Glutamatergic neuron (in vitro differentiated cells): ENCODE results near the gene TAGLN3. TPM values are rescaled to one million over a fixed set of nuclear protein-coding genes. Genes with fewer than 3 reads are reported as not detected.

Experiments
- DNase-seq: peaks from one replicate; pipeline ENCODE4 v3.0.0; 2022
- H3K27ac Mint-ChIP-seq: one replicate; pipeline ENCODE4 v1.8.0; 2020; ENCODE audit warnings: mild to moderate bottlenecking, mixed read lengths, inconsistent platforms; ENCODE audit not compliant: unreplicated experiment
- H3K27me3 Mint-ChIP-seq: one replicate; pipeline ENCODE4 v1.8.0; 2020; ENCODE audit warnings: mild to moderate bottlenecking, moderate library complexity, mixed read lengths, inconsistent platforms; ENCODE audit not compliant: unreplicated experiment
- H3K36me3 Mint-ChIP-seq: one replicate; pipeline ENCODE4 v1.8.0; 2020; ENCODE audit warnings: mild to moderate bottlenecking, mixed read lengths, inconsistent platforms; ENCODE audit not compliant: unreplicated experiment
- H3K4me1 Mint-ChIP-seq: one replicate; pipeline ENCODE4 v1.8.0; 2020; ENCODE audit warnings: mild to moderate bottlenecking, low read depth, mixed read lengths, inconsistent platforms; ENCODE audit not compliant: unreplicated experiment
- H3K4me3 Mint-ChIP-seq: one replicate; pipeline ENCODE4 v1.8.0; 2020; ENCODE audit warnings: mild to moderate bottlenecking, mixed read lengths, inconsistent platforms; ENCODE audit not compliant: unreplicated experiment
- H3K9me3 Mint-ChIP-seq: one replicate; pipeline ENCODE4 v1.8.0; 2020; ENCODE audit warnings: mild to moderate bottlenecking, moderate library complexity, mixed read lengths, inconsistent platforms; ENCODE audit not compliant: unreplicated experiment
- total RNA-seq: library from RNA; stranded (reverse); fragmentation: NEBNext Ultra II Directional; extraction: Animal tissue kit (Norgen Biotek cat#: 25700); gene quantifications from one replicate; pipeline ENCODE4 v1.2.1, GENCODE V29; 2021; ENCODE audit not compliant: unreplicated experiment
- TF ChIP-seq, protein P1 (sequence below): fragments of 200-600 bp; sonication (generic); IDR thresholded peaks from one replicate; pipeline ENCODE4 v1.5.0; 2021; ENCODE audit not compliant: partially characterized antibody, unreplicated experiment

TAGLN3 gene
- total RNA-seq, 1 donor from 2014 or later, result 819 TPM

DNA sequence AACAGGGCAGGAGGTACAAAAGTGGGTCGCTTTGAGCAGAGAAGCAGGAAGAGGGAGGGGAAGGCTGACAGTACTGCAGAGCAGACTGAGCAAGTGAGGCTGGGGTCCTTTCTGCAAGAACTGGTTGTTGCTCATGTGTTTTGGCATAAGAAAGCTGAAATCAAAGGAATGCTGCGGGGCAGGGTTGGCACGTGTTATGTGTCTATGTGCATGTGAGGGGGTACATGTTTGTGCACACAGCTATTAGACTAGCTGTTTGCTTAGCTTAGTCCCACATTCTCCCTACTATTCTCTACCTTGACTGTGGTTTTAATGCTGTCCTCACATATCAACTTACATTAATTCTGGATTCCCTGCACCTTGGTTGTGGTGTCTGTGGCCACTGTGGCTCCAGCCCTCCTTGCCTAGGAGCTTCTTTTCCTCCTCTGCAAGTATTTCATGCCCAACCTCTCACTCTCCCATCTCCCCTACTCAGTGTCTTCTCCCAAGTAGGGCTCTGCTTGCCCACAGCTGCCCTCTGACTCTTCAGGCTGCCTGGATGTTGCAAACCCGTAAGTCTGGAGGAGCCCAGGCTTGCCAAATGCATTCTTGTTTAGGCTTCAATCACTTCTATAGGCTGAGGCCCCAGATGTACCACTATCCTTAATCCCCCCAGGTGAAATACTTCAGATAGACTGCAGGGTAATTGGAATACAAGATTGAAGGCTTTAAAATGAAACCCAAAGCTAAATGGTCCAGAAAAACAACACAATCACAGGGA lies 4.8 kb downstream of the TAGLN3 start:
- H3K4me1 Mint-ChIP-seq, result peaks cover 57% of the 10 kb centered on the region
- peak overlapping the region; percentile 92 for H3K4me3 Mint-ChIP-seq
- no peak for DNase-seq
- peaks cover 17% of the 10 kb centered on the region for H3K36me3 Mint-ChIP-seq
- H3K27ac Mint-ChIP-seq, result peak overlapping the region; percentile 98
- TF ChIP-seq, protein P1, sequence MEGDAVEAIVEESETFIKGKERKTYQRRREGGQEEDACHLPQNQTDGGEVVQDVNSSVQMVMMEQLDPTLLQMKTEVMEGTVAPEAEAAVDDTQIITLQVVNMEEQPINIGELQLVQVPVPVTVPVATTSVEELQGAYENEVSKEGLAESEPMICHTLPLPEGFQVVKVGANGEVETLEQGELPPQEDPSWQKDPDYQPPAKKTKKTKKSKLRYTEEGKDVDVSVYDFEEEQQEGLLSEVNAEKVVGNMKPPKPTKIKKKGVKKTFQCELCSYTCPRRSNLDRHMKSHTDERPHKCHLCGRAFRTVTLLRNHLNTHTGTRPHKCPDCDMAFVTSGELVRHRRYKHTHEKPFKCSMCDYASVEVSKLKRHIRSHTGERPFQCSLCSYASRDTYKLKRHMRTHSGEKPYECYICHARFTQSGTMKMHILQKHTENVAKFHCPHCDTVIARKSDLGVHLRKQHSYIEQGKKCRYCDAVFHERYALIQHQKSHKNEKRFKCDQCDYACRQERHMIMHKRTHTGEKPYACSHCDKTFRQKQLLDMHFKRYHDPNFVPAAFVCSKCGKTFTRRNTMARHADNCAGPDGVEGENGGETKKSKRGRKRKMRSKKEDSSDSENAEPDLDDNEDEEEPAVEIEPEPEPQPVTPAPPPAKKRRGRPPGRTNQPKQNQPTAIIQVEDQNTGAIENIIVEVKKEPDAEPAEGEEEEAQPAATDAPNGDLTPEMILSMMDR, result no peak
- H3K27me3 Mint-ChIP-seq, result peaks cover 18% of the 10 kb centered on the region
- H3K9me3 Mint-ChIP-seq, result peaks cover 36% of the 10 kb centered on the region

DNA sequence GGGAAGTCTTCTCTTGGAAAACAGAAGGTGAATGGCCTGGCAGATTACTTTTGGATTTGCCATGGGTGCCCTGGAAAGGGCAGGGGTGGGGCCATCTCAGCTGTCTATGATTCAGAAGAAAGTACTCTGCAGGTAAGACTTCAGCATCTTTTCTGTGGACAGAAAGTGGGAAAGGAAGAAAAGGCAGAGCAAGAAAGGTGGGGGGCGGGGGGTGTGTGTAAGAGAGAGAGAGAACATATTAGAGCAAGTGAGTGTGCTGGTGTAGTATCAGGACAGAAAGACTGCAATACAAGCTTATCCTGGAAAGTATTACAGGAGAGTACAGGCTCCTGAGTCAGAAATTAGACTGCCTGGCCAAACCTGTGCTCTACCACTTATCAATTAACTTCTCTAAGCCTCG lies 5.5 kb downstream of the TAGLN3 start:
- H3K27me3 Mint-ChIP-seq, result peaks cover 13% of the 10 kb centered on the region
- peak overlapping the region; percentile 98 for H3K27ac Mint-ChIP-seq
- H3K4me3 Mint-ChIP-seq, result peak overlapping the region; percentile 92
- TF ChIP-seq, protein P1, result no peak
- H3K9me3 Mint-ChIP-seq, result peaks cover 31% of the 10 kb centered on the region
- peaks cover 17% of the 10 kb centered on the region for H3K36me3 Mint-ChIP-seq
- DNase-seq, result no peak
- H3K4me1 Mint-ChIP-seq, result peaks cover 63% of the 10 kb centered on the region

DNA sequence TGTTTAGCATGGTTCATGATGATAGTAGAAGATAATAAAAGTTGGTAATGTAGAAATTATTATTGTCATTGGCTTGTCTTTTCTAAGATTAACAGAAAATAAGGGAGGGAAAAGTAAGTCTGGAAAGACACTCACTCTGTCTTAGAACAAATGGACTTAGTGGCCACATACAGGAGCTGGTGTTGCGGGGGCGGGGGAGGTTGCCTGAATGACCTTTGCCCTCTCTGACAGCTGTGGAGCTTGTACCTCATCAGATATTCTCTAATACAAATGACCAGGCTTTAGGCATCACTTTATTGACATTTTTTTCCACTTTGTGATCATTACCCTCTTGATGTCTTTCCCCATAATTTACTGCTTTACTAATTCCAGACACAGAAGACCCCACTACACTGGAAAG lies 5.9 kb downstream of the TAGLN3 start:
- Mint-ChIP-seq H3K36me3 (peaks cover 17% of the 10 kb centered on the region), H3K27ac (peak overlapping the region; percentile 98), H3K4me3 (peak overlapping the region; percentile 92), H3K27me3 (peaks cover 10% of the 10 kb centered on the region), H3K4me1 (peaks cover 68% of the 10 kb centered on the region), H3K9me3 (peaks cover 28% of the 10 kb centered on the region)
- peak; percentile 36 for DNase-seq
- TF ChIP-seq, protein P1, result no peak

DNA sequence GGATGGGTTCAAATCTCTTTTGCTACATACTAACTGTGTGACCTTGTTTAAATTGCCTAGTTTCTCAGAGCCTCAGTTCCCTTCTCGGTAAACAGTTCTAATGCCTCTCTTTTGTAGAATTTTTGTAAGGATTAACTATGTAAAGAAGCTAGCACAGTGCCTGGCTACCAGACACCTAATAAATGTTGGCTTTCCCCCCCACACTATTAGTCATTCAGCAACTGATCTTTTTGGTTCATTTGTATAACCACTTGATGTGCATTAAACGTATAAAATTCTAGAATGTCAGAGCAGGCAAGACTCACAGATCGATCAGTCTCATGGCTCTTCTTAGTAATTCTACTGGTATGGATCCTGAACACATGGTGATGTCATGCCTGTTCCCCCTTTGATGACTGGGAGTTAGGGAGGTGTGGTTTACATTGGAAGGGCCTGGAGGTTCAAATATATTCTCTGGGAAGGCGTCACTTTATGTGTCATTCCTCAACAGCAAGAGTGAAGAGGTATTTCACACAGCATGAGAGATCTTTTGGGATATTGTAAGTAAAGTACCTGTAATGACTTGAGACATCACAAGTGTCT lies 6.5 kb downstream of the TAGLN3 start:
- Mint-ChIP-seq H3K36me3 (peaks cover 17% of the 10 kb centered on the region), H3K9me3 (peaks cover 26% of the 10 kb centered on the region), H3K27ac (peak overlapping the region; percentile 98), H3K4me1 (peaks cover 72% of the 10 kb centered on the region), H3K27me3 (peaks cover 8% of the 10 kb centered on the region), H3K4me3 (peak overlapping the region; percentile 92)
- TF ChIP-seq, protein P1, result no peak
- no peak for DNase-seq

DNA sequence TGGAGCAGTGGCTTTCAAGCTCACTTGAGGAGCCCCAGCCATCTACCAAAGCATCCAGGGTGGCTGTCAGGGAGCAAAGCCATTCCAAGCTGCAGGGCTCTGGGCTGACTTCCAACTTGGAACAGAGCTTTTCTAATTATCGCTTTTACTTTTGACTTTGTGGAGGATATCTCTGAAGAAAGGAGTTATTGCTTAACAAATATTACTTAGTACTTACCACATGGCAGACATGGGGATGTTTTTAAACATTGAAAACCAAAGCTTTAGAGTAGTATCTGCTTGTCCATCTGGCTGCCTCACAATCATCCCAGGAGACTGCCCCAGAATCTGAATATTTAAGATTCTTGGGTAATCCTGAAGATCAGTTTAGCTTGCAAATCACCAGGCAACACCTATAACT lies 8.9 kb downstream of the TAGLN3 start:
- TF ChIP-seq, protein P1, result no peak
- Mint-ChIP-seq H3K4me3 (no peak overlapping the region), H3K36me3 (peaks cover 13% of the 10 kb centered on the region), H3K27ac (peak overlapping the region; percentile 59), H3K27me3 (peaks cover 3% of the 10 kb centered on the region), H3K9me3 (peaks cover 10% of the 10 kb centered on the region), H3K4me1 (peaks cover 80% of the 10 kb centered on the region)
- no peak for DNase-seq
